Astrocyte of the cerebellum (primary cell): ENCODE data around the gene PLBD2.

Experiments
- DNase-seq: peaks from one replicate; pipeline ENCODE4 v3.0.0-alpha.2; 2011; ENCODE audit warnings: low read depth
- H3K4me3 ChIP-seq: 2 replicates; pipeline ENCODE4 v1.5.1; 2011; ENCODE audit warnings: mild to moderate bottlenecking, low read depth, low read length, moderate library complexity
- in situ Hi-C: cut with HindIII; loops from 2 replicates; pipeline ENCODE4 v1.10.0; 2017; ENCODE audit warnings: low sequenced_read_pairs
- TF ChIP-seq, protein P1 (sequence below): IDR thresholded peaks from 2 replicates; pipeline ENCODE4 v1.5.1; 2012; ENCODE audit warnings: low read length, low read depth, moderate library complexity, mild to moderate bottlenecking; ENCODE audit errors: missing control alignments

PLBD2 gene

GRCh38 chr12:113397497-113398197, 39.3 kb downstream of the PLBD2 start:
- DNase-seq, result no peak
- no peak overlapping the region for H3K4me3 ChIP-seq
- TF ChIP-seq, protein P1, sequence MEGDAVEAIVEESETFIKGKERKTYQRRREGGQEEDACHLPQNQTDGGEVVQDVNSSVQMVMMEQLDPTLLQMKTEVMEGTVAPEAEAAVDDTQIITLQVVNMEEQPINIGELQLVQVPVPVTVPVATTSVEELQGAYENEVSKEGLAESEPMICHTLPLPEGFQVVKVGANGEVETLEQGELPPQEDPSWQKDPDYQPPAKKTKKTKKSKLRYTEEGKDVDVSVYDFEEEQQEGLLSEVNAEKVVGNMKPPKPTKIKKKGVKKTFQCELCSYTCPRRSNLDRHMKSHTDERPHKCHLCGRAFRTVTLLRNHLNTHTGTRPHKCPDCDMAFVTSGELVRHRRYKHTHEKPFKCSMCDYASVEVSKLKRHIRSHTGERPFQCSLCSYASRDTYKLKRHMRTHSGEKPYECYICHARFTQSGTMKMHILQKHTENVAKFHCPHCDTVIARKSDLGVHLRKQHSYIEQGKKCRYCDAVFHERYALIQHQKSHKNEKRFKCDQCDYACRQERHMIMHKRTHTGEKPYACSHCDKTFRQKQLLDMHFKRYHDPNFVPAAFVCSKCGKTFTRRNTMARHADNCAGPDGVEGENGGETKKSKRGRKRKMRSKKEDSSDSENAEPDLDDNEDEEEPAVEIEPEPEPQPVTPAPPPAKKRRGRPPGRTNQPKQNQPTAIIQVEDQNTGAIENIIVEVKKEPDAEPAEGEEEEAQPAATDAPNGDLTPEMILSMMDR, result no peak
- in situ Hi-C loops, result no loop called here

GRCh38 chr12:113398346-113399290, 40.2 kb downstream of the PLBD2 start:
- no peak overlapping the region for H3K4me3 ChIP-seq
- TF ChIP-seq, protein P1, result no peak
- DNase-seq, result no peak
- in situ Hi-C loops, result no loop called here

DNA sequence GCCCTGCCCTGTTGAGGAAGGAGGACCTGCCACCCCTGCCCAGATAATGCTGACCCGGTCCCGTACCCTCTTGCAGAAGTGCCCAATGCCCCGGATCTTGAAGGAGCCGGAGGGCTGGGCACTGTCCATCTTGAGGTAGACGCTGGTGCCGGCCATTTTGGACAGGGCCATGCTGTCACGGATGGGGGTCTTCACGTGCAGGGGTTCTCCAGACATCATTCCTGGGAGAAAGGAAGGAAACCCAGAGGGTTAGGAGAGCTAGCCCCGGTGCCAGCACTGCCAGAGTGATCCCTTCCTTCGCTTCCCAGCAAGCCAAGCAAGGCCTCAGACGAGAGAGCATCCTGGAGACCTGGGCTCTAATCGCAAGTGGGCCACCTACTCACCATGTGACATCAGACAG, 41.1 kb downstream of the PLBD2 start:
- no peak overlapping the region for H3K4me3 ChIP-seq
- no peak for DNase-seq
- in situ Hi-C loops, result no loop called here
- TF ChIP-seq, protein P1, result no peak

DNA sequence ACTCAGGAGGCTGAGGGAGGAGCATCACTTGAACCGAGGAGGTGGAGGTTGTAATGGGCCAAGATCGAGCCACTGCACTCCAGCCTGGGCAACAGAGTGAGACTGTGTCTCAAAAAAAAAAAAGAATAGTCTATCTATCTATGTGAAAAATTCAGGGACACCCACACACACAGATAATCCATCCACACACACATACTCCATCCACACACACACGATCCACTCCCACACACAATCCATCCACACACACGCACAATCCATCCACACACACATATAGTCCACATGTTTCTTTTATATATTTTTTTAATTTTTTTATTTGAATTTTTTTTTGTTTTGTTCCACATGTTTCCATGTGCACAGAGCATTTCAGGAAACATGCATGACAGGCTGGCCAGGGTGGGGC, 42.0 kb downstream of the PLBD2 start:
- no peak overlapping the region for H3K4me3 ChIP-seq
- DNase-seq, result no peak
- in situ Hi-C loops, result no loop called here
- TF ChIP-seq, protein P1, result no peak

- TF ChIP-seq, protein P1, result no peak
- DNase-seq, result no peak
- H3K4me3 ChIP-seq, result no peak overlapping the region
- in situ Hi-C loops, result no loop called here
Observed at GRCh38 chr12:113401066-113402000, 42.9 kb downstream of the PLBD2 start.
